H1 (cell line): Measurements from ENCODE around the gene ECD. TPM values are rescaled to one million over a fixed set of nuclear protein-coding genes. Genes with fewer than 3 reads are reported as not detected.

ENCODE experiments used
- CHD7 ChIP-seq: fragments of 300-600 bp; sonication (generic); IDR thresholded peaks from 2 replicates; pipeline ENCODE4 v1.7.1; 2012; ENCODE audit warnings: low read length, moderate library complexity, mild to moderate bottlenecking, inconsistent platforms; ENCODE audit not compliant: insufficient replicate concordance
- EZH2 ChIP-seq: fragments of 200-600 bp; sonication (generic); IDR thresholded peaks from 2 replicates; pipeline ENCODE4 v1.7.1; 2012; ENCODE audit warnings: low read depth, mild to moderate bottlenecking, moderate library complexity, low read length, inconsistent platforms; ENCODE audit not compliant: severe bottlenecking
- JUND ChIP-seq: IDR thresholded peaks from 2 replicates; pipeline ENCODE4 v1.6.1; 2011; ENCODE audit warnings: mild to moderate bottlenecking, improper control_type of control experiment, low read length
- MAX ChIP-seq: IDR thresholded peaks from 2 replicates; pipeline ENCODE4 v1.6.1; 2012; ENCODE audit warnings: inconsistent platforms
- SIX5 ChIP-seq: IDR thresholded peaks from 2 replicates; pipeline ENCODE4 v1.6.1; 2011; ENCODE audit warnings: mild to moderate bottlenecking, low read depth, low read length
- TEAD4 ChIP-seq: IDR thresholded peaks from 2 replicates; pipeline ENCODE4 v1.6.1; 2012; ENCODE audit warnings: low read depth, low read length, inconsistent platforms, mixed read lengths
- polyA plus RNA-seq, 7 experiments: library from polyadenylated mRNA; depleted of rRNA in 3 of 7; stranded (reverse) in 5 of 7; unstranded in 2 of 7; fragments of >200 nt in 5 of 7; fragments of 200-250 nt in 2 of 7; gene quantifications; 1 replicate in 5 of 7; 2 replicates in 1 of 7; 4 replicates in 1 of 7; pipeline versions ENCODE4 v1.2.1 to v1.2.3, GENCODE V29; 2011 to 2013; ENCODE audit warnings: missing spikeins in 2 of 7, mixed read lengths in 2 of 7
- total RNA-seq: library from RNA; stranded (reverse); fragmentation: NEBNext Ultra II Directional; extraction: Animal tissue kit (Norgen Biotek cat#: 25700); gene quantifications from 2 replicates; pipeline ENCODE4 v1.2.1, GENCODE V29; 2021

Gene ECD
- total and polyA plus RNA-seq, 2 of the 8 experiments (the other 6 are each of a cell fraction or from before 2014, with no cell fraction given): 27.1 to 38.0 TPM

GRCh38 chr10:73152009-73152408, 15.8 kb downstream of the ECD start (continued):
- TF ChIP-seq CHD7 (no peak), TEAD4 (no peak), JUND (no peak), SIX5 (no peak), MAX (no peak), EZH2 (no peak)
